Neural progenitor cell (in vitro differentiated cells): ENCODE measurements around the gene CTIF. TPM values are rescaled to one million over a fixed set of nuclear protein-coding genes. Genes with fewer than 3 reads are reported as not detected.

Experiments used
- DNase-seq: peaks from one replicate; pipeline ENCODE4 v3.0.0-alpha.2; 2016; ENCODE audit warnings: low spot score
- H2AFZ ChIP-seq: fragments of 200-600 bp; sonication (generic); replicated peaks from 2 replicates; pipeline ENCODE4 v1.6.1; 2016; ENCODE audit warnings: antibody characterized with exemption
- H3F3A ChIP-seq: fragments of 200-600 bp; sonication (generic); 2 replicates; pipeline ENCODE4 v1.6.1; 2016; ENCODE audit warnings: antibody characterized with exemption, low read depth
- H3K27ac ChIP-seq: fragments of 200-600 bp; sonication (generic); 2 replicates; pipeline ENCODE4 v1.5.1; 2016; ENCODE audit warnings: mild to moderate bottlenecking
- H3K27me3 ChIP-seq: fragments of 200-600 bp; sonication (generic); 2 replicates; pipeline ENCODE4 v1.6.1; 2016; ENCODE audit warnings: mild to moderate bottlenecking, moderate library complexity
- H3K36me3 ChIP-seq: fragments of 200-600 bp; sonication (generic); 2 replicates; pipeline ENCODE4 v1.5.1; 2016
- H3K4me1 ChIP-seq: fragments of 200-600 bp; sonication (generic); 2 replicates; pipeline ENCODE4 v1.6.1; 2016; ENCODE audit warnings: mixed run types
- H3K4me2 ChIP-seq: fragments of 200-600 bp; sonication (generic); 2 replicates; pipeline ENCODE4 v1.6.1; 2016
- H3K4me3 ChIP-seq: fragments of 200-600 bp; sonication (generic); 2 replicates; pipeline ENCODE4 v1.5.1; 2016
- H3K79me2 ChIP-seq: fragments of 200-600 bp; sonication (generic); 2 replicates; pipeline ENCODE4 v1.6.1; 2016; ENCODE audit warnings: low read depth
- H3K9ac ChIP-seq: fragments of 200-600 bp; sonication (generic); 2 replicates; pipeline ENCODE4 v1.6.1; 2016
- H3K9me3 ChIP-seq: fragments of 200-600 bp; sonication (generic); 2 replicates; pipeline ENCODE4 v1.5.1; 2016; ENCODE audit warnings: low read depth
- H4K20me1 ChIP-seq: fragments of 200-600 bp; sonication (generic); 2 replicates; pipeline ENCODE4 v1.6.1; 2016; ENCODE audit warnings: low read depth
- H3K27ac Mint-ChIP-seq: 3 replicates; pipeline ENCODE4 v1.8.0; 2021; ENCODE audit warnings: mixed read lengths
- H3K27me3 Mint-ChIP-seq: 2 replicates; pipeline ENCODE4 v1.8.0; 2022; ENCODE audit warnings: low read depth, mild to moderate bottlenecking, inconsistent platforms, moderate library complexity, mixed read lengths; ENCODE audit not compliant: insufficient read depth
- H3K36me3 Mint-ChIP-seq: 3 replicates; pipeline ENCODE4 v1.8.0; 2021; ENCODE audit warnings: mixed read lengths
- H3K4me1 Mint-ChIP-seq: 3 replicates; pipeline ENCODE4 v1.8.0; 2021; ENCODE audit warnings: mixed read lengths
- H3K4me3 Mint-ChIP-seq: 3 replicates; pipeline ENCODE4 v1.8.0; 2021; ENCODE audit warnings: mild to moderate bottlenecking, moderate library complexity, mixed read lengths
- H3K9me3 Mint-ChIP-seq: 3 replicates; pipeline ENCODE4 v1.8.0; 2020; ENCODE audit warnings: mixed read lengths
- EZH2 ChIP-seq: fragments of 200-600 bp; sonication (generic); IDR thresholded peaks from 2 replicates; pipeline ENCODE4 v1.6.1; 2017; ENCODE audit warnings: antibody characterized with exemption, mild to moderate bottlenecking, moderate library complexity
- EZH2phosphoT487 ChIP-seq: fragments of 200-600 bp; sonication (generic); IDR thresholded peaks from 2 replicates; pipeline ENCODE4 v1.6.1; 2017; ENCODE audit warnings: antibody characterized with exemption
- total RNA-seq: library from RNA; depleted of rRNA; stranded (reverse); fragments of >200 nt; gene quantifications from 2 replicates; pipeline ENCODE4 v1.2.3, GENCODE V29; 2015; ENCODE audit warnings: low replicate concordance
- TF ChIP-seq, protein P1 (sequence below): fragments of 200-600 bp; sonication (generic); IDR thresholded peaks from 2 replicates; pipeline ENCODE4 v1.5.1; 2017; ENCODE audit warnings: antibody characterized with exemption, mild to moderate bottlenecking

CTIF gene
- total RNA-seq, 1 donor from 2014 or later = 17.6 TPM

DNA sequence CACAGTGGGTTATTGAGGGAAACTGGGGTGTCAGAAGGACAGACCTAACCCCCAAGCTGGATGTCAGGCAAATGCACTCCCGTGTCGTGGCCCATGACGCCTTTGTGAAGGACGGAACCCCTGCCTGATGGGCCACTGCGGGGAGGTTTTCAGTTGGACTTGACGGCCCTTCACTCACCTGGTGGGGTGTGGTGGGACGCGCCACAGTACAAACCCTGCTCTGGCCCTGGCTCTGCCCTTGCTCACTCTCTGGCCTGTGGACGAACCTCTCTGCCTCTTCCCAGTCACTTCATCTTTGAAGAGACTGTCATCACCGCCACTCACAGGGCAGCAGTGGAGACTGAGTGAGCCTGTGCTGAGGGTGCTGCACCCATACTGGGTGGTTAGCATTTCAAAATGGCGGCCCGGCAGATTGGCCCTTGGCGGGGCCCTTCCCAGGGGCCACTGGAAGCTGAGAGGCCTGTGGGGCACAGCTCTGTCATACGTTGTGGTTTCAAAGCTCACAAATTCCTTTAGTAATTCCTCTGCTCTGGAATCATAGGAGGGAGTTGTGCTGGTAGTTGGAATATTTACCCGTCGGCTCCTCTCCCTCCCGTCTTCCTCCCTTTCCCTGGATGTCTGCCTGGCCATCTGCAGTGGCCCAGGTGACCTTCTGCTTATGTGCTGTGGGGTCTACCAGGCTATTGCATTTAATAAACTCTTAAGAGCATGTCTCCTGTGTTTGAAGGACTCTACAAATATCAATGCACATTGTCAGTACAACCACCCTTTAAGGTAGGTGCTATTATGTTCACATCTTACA is 200.6 kb downstream of the CTIF start:
- Histone ChIP-seq H3K79me2 (no peaks in the 10 kb centered on the region), H3K27ac (no peak overlapping the region), H3K9ac (no peak overlapping the region), H3K4me3 (no peak overlapping the region), H3K36me3 (no peaks in the 10 kb centered on the region), H3F3A (no peaks in the 10 kb centered on the region), H3K27me3 (no peaks in the 10 kb centered on the region), H3K4me1 (peaks cover 6% of the 10 kb centered on the region), H3K9me3 (no peaks in the 10 kb centered on the region), H3K4me2 (no peak overlapping the region), H2AFZ (no peak overlapping the region), H4K20me1 (no peaks in the 10 kb centered on the region)
- peak overlapping the region; percentile 23 for H3K27ac Mint-ChIP-seq
- TF ChIP-seq EZH2phosphoT487 (no peak), EZH2 (no peak)
- TF ChIP-seq, protein P1, sequence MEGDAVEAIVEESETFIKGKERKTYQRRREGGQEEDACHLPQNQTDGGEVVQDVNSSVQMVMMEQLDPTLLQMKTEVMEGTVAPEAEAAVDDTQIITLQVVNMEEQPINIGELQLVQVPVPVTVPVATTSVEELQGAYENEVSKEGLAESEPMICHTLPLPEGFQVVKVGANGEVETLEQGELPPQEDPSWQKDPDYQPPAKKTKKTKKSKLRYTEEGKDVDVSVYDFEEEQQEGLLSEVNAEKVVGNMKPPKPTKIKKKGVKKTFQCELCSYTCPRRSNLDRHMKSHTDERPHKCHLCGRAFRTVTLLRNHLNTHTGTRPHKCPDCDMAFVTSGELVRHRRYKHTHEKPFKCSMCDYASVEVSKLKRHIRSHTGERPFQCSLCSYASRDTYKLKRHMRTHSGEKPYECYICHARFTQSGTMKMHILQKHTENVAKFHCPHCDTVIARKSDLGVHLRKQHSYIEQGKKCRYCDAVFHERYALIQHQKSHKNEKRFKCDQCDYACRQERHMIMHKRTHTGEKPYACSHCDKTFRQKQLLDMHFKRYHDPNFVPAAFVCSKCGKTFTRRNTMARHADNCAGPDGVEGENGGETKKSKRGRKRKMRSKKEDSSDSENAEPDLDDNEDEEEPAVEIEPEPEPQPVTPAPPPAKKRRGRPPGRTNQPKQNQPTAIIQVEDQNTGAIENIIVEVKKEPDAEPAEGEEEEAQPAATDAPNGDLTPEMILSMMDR = no peak
- no peaks in the 10 kb centered on the region for H3K9me3 Mint-ChIP-seq
- no peak overlapping the region for H3K4me3 Mint-ChIP-seq
- peaks cover 2% of the 10 kb centered on the region for H3K27me3 Mint-ChIP-seq
- H3K36me3 Mint-ChIP-seq = no peaks in the 10 kb centered on the region
- peaks cover 21% of the 10 kb centered on the region for H3K4me1 Mint-ChIP-seq
- DNase-seq = no peak

- Mint-ChIP-seq H3K4me3 (no peak overlapping the region), H3K27ac (no peak overlapping the region), H3K9me3 (no peaks in the 10 kb centered on the region), H3K4me1 (peaks cover 15% of the 10 kb centered on the region), H3K36me3 (no peaks in the 10 kb centered on the region), H3K27me3 (peaks cover 2% of the 10 kb centered on the region)
- no peak overlapping the region for H3K4me2 ChIP-seq
- TF ChIP-seq EZH2phosphoT487 (no peak), EZH2 (no peak)
- TF ChIP-seq, protein P1 = no peak
- no peaks in the 10 kb centered on the region for H3K9me3 ChIP-seq
- H4K20me1 ChIP-seq = no peaks in the 10 kb centered on the region
- no peak overlapping the region for H3K9ac ChIP-seq
- no peak overlapping the region for H3K4me3 ChIP-seq
- no peaks in the 10 kb centered on the region for H3K79me2 ChIP-seq
- H3K27me3 ChIP-seq = no peaks in the 10 kb centered on the region
- no peak for DNase-seq
- H3K27ac ChIP-seq = no peak overlapping the region
- H3F3A ChIP-seq = no peaks in the 10 kb centered on the region
- H2AFZ ChIP-seq = no peak overlapping the region
- no peaks in the 10 kb centered on the region for H3K36me3 ChIP-seq
- peaks cover 3% of the 10 kb centered on the region for H3K4me1 ChIP-seq
Measured at GRCh38 chr18:48740068-48740440, 201.2 kb downstream of the CTIF start.

DNA sequence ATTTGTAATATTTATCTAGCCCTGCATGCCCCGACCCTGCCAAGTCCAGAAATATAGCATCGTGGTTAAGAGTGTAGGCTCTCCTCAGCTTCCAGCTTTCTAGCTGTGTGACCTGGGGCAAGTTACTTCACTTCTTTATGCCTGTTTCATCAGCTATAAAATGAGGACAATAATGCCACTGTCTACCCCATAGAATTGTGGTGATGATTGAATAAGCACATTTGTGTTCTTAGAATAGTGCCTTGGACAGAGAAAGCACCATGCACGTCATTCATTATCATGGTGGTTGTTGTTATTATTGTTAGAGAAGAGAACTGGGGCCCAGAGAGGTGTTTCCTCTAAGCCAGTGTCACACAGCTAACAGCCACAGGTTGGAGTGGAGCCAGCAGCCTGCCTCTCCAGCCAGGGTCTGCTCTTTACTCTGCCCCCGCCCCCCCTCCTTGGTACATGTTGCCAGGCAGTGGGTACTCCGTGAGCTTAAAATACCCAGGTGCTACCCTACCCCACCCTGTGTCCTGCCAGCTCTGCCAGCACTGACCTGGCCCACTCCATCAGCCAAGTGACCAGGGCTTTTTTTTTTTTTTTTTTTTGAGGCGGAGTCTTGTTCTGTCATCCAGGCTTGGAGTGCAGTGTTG is 202.1 kb downstream of the CTIF start:
- no peaks in the 10 kb centered on the region for H3F3A ChIP-seq
- H4K20me1 ChIP-seq = no peaks in the 10 kb centered on the region
- H3K36me3 ChIP-seq = no peaks in the 10 kb centered on the region
- H3K9me3 ChIP-seq = no peaks in the 10 kb centered on the region
- DNase-seq = no peak
- no peaks in the 10 kb centered on the region for H3K9me3 Mint-ChIP-seq
- no peaks in the 10 kb centered on the region for H3K27me3 ChIP-seq
- no peak overlapping the region for H2AFZ ChIP-seq
- H3K4me3 Mint-ChIP-seq = no peak overlapping the region
- no peak overlapping the region for H3K4me3 ChIP-seq
- no peak overlapping the region for H3K27ac ChIP-seq
- H3K27me3 Mint-ChIP-seq = peaks cover 2% of the 10 kb centered on the region
- no peak overlapping the region for H3K4me2 ChIP-seq
- no peak overlapping the region for H3K27ac Mint-ChIP-seq
- TF ChIP-seq, protein P1 = no peak
- TF ChIP-seq EZH2phosphoT487 (no peak), EZH2 (no peak)
- no peak overlapping the region for H3K9ac ChIP-seq
- no peaks in the 10 kb centered on the region for H3K36me3 Mint-ChIP-seq
- no peaks in the 10 kb centered on the region for H3K79me2 ChIP-seq
- H3K4me1 ChIP-seq = no peaks in the 10 kb centered on the region
- peaks cover 11% of the 10 kb centered on the region for H3K4me1 Mint-ChIP-seq
